Activated T-cell treated with anti-CD3 and anti-CD28 coated beads for 1 hour (primary cell): ENCODE measurements around the gene FAM107B.

Experiments
- DNase-seq: peaks from one replicate; pipeline ENCODE4 v3.0.0-alpha.2; 2020; ENCODE audit warnings: low read depth

The FAM107B gene

DNA sequence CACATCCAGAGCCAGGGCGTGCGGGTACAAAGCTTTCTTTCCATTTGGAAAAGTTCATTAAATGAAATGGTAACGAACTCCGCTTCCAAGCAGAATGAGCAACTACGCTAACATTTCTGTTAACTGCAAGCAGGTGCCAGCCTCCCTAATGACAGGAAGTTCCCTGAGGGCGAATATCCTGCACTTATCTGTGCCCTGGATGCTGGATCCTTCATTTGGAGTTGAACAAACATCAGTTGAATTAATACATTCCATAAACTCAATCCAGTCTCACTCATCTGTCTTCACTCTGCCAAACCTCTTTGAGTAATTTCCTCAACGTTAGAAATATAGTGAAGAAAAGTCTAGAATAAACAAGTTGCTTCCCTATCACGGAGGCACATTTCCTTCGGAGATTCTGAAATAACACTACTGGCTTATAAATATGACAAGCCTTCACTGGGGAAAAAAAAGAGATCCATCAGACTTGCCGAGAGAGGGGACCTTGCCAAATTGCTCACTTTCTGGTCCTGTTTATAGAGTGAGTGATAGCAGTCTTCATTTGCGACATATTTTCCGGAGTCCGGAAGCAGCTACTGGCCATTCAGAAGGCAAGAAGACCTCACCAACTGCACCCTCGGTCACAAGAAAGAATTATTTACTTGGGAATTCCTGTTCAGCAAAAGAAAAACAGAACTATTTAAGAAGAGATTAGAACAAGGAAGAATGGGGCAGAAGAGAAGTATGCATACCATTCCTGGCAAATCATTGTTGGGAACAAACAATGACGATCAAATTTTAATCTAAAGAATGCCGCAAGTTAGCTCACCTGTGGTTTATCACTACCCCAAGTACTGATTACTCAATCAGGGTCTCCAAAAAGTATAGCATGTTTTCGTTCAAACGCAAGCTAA, 196.4 kb downstream of the FAM107B start:
- DNase-seq: no peak

DNA sequence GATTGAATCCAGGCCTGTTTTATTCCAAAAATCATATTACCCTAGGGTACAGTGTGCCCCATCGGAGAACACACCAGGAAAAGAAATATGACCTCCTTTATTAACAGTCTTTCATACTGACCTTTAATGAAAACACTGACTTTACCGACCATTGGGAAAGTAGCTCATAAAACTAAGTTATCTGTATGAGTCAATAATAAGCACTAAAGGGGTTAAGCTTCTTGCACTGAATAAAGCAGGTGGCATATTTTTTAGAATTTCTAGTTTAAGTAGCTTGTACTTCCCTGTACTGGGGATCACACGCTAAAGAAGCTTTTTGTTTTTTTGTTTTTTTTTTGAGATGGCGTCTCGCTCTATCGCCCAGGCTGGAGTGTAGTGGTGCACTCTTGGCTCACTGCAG, 199.8 kb downstream of the FAM107B start:
- DNase-seq: no peak

DNA sequence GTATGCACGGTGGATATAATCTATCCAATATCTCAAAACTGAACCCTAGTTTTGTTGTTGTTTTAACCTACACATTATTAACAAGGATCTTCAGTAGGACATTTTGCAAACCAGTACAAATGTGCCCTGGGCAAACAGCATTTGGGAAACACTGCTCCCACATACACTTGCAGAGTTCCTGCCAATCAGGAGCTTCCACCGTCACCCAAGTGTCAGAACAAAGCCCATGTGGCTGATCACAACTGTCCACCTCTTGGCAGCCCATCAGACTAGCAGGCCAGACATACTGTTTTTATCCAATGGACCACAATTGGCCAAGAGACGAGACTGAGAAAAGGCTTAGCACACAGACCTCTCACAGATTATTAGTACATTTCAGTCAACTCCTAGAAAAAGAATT, 200.4 kb downstream of the FAM107B start:
- DNase-seq: no peak

DNA sequence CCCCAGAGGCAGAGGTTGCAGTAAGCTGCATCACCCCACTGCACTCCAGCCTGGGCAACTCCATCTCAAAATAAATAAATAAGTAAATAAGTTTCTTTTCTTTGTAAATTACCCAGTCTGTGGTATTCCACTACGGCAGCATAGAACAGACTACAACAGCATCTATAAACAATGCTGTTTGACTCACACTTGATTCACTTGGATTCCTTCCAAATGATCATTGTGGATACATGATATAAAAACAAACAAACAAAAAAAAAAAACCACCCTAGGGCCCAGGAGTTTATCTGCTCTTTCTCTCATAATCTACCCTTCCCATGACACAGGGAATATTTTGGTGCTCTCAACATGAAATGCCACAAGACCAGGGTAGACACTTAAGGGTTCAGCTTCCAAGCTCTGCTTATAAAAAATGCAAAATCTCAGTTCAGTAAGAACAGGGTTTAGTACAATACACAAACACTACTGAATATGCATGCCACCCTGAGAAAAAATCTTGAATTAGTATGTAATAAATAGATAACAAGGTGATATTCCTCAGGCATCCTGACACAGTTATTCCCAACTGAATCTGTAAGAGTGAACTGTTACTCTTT, 200.9 kb downstream of the FAM107B start:
- DNase-seq: no peak

DNA sequence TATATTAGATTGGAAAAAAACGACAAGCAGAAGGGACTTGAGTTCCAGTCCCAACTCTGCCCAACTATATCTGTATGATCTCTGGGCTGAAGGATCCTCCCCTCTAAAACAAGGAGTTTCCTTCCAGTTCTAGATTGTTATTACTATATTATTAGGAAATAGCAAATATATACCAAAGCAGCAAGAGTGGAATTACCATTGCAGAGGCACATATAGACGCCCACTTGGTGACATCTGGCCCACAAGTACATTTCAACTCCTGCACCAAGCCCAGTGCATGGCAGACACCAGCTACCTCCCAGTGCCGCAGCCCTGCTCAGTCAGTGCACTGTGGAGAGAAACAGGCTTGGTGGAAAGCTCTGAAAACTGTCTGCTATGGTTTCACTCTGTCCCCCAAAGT, 201.9 kb downstream of the FAM107B start:
- DNase-seq: no peak

DNA sequence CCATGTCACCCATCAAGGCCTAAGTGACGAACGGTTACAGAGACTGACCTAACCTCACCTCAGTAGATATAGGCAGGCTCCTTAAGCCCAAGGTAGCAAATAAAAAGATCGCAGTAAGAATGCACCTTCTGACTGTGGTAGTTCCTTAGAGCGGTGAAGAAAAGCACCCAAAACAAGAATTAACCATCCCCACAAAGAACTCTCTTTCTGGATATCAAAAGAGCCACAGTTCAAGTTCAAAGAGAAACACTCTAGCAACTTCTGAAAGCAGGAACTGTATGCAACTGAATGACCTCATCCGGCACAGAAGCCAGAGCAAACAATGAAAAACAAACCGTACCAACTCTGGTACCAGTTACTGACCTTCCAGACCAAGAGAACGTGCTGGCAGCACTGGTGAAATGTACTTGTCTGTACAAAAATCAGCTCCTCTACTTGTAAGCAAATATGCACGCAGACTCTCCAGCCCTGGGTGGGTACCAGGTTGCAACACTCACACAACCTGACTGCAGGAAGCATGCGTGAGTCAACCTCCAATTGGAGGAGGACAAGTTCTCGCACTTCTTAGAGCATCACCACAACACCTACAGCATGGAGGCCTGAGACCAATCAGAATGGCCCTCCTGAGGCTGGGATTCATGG, 202.7 kb downstream of the FAM107B start:
- DNase-seq: peak; percentile 38

DNA sequence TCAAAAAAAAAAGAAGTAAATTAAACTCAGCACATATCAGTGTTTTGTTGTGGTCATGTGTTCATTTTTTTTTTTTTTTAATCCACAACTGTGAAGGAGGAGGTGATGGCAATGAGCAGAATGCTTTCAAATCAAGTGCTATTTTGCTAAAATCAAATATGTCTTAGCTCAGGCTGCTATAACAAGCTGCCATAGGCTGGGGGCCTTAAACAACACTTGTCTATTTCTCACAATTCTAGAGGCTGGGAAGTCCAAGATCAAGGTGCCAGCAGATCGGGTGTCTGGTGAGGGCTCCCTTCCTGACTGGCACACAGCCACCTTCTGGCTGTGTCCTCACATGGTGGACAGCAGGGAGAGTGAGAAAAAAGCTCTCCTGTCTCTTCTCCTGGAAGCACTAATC, 203.9 kb downstream of the FAM107B start:
- DNase-seq: no peak

DNA sequence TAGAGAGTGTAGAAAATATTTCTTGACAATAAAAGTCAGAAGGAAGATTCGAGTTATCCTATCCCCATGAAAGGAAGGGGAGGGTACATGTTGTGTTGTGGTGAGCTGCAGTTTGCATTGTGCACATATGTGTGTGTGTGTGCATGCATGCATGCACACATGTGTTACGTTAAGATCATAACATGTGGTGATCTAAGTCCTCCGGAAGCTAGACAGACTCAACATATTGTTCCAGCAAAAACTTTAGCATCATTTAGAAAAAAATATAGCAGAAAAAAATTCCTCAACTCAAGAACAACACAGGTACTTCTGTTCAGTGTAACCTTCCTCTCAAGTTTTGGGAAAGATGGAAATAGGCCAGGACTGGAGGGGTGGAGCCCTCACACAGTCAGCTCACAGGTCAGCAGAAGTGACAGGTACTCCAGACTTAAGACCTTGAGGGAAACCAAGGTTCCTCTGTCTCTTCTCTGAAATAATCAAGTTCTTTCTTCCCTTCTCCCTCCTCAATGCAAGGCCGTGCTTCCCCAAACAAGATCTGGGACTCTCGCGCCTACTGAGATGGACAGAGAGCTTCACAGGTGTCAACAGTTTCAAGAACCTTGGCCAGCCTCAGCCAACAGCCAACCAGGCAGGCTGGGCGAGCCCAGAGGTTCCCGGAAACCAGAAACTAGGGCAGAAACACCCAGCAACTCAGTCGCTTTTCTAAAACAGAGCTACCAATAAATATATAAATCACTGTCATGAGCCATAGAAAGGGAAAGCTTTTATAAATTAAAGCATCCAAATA, 205.2 kb downstream of the FAM107B start:
- DNase-seq: no peak

DNA sequence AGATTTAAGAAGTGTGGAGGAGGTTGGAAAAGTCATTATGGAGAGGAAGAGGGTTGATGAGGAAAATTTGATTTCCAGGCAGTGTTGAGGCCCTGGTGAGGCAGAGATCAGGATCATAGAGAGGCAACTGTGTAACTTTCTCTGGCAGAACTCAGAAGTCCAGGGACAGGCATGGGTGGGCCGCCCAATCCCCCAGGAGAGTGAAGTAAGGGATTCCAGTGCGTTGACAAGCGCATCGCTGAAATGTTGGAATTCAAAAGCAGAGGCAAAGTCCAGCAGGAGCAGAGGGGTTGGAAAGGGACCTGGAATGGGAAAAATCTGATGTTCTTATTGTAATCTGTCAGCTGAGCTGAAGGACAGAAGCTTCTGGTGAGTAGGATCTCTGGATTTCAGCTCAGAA, 207.3 kb downstream of the FAM107B start:
- no peak for DNase-seq

DNA sequence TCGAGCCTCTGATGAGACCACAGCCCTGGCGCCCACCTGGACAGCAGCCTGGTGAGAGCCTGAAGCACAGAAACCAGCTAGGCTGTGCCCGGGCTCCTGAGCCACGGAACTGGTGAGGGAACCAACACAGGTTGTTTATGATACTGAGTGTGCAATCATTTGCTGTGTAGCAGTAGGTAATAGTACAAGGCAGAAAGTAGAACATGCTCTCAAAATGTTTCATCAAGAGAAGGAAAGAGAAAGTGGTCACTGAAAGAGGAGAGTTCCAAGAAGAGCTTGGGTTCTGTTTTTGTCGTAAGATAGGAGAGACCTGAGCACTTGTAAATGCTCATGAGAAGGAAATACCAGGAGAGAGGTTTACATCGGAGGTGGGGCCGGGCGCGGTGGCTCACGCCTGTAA, 208.2 kb downstream of the FAM107B start:
- DNase-seq: no peak

DNA sequence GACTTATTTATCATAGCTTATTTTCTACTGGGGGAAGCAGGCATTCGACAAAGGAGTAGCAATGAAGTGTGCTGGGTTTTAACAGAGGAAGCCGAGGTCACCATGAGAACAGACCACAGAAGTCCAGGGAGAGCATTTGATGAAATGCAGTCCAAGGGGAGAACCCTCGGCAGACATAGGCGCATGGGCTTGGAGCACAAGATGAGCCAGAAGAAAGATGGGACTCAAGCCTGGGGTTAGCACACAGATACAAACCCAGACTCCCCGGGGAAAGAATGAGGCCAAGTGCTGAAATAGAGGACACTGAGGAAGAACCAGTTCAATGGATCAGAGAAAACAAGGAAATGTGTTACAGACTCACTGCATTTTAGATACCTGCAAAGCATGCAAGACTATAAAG, 209.5 kb downstream of the FAM107B start:
- DNase-seq: no peak

DNA sequence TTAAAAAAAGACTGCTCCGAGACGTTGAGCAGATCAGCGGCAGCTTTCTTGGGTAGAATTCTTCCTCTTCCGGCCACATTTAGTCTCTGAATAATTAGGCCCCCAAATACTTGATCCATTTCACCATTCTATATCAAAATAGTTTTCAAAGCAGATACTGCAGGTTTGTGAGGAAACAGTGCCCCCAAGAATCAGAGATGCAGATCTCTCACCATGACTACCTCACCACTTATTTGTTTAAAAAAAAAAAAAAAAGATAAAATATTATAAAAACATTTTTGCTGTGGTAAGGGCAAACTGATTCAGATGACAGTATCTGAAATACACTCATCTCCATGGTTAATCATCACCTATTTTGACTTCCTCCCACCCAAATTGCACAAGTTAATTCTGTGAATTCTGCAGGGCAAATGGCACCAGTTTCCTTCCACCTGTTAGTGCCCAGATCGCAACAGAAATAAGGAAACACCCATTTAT, 210.4 kb downstream of the FAM107B start:
- no peak for DNase-seq

DNA sequence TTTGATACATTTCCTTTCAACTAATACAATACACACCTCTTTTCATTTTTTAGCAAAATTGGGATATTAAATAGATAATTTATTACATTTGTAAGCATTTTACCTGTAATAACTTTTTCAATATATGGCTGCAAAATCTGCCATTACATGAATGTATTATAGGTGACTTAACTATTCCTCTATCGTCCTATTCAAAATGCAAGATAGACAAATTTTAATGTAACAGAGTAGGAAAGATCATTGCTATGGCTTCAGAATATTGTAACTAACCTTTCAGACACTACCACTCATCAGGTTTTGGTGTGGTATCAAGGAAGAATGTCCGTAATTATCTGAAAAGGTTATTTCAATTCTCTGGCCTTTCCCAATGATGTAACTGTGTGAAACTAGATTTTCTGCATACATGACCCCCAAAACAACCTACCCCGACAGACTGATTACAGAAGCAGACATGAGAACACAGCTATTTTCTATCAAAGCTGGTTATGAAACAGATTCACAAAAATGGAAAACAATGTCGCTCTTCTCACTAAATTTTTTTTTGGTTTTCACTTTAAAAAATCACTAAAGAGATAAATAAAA, 211.2 kb downstream of the FAM107B start:
- no peak for DNase-seq

DNA sequence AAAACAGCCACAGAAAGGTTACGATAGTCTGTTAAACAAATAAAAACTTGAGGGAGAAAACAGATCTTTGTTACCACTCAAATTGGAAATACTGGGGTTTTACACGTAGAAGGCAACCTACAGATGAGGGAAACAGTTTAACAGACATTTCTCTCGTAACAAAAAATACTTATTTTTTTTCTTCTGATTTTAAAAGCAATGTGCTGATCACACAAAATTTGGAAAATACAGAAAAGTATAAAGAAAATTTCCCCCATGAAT, 211.7 kb downstream of the FAM107B start:
- DNase-seq: no peak

DNA sequence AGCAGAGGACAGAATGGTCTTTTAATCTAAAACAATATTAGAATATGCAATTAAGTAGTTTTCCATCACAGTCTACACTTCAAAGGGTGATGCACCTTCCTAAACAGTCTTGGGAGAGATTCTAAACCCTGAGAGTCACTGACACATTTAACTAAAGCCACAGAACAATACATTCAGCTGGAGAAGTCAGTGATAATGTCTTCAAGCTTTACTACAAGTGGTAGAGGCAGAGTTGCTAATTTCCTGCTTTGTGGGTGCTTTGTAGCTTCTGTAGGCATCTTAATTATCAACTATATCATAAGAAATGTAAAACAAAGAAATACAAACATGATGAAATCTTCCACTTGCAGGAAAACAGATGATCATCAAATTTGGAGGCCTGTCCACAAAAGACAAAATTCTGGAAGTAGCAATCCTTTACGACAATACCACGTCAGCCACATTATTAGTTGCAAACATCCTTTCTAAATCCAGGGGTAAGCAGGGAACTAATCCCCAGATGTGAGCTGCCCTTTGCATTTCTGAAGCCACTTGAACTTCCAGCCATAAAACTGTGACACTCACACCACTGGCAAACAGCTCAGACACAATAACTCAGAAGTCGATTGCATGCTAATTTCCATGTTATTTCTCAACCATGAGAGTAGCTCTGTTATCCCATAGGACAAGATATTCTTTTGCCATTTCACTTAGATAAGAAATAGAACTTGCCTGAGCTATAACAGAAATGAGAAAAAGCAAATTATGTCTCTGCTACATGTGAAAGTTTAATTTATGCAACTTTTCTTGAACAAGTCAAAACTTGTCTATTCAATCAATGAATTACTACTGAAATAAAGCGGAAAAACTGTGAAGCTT, 212.2 kb downstream of the FAM107B start:
- no peak for DNase-seq

DNA sequence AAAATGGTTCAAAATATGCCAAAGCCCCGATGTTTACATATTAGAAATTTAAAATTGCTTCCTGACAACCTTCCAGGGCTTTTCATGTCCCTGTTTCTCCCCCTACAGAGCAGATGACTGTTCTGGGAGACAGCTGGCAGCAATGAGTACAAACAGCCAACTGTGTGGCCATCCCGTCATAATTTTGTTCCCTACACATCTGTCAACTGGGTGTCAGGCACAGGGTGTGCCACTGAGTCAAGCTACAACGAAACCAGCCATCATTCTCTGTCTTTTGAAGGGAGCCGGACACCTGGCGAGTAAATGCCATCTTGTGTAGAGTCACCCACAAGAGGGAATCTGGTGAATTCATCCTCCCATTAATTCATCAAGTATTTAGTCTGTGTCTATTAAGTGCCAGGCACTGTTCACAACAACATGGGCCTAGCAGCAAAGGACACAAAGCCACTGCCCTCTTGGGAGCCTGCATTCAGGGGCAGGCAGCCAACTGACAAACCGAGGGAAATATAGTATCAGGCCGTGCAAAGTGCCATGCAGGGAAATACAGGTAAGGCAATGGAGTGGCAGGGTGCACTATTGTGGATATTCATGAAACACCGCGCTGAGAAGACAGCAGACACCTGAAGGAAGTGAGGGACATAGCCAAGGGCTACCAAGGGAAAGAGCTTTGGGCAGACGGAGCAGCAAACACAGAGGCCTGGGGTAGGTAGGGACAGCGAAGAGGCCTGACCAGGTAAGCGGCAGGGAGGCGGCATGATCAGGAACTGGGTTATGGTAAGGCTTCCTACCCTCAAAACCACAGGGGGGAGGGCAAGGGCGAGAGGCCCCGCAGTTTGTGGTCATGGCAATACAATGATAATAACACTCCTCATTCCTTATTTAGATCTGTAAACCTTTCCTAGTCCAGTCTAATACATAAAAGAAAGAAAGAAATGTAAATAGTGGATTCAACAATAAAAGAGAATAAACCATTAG, 213.6 kb downstream of the FAM107B start:
- DNase-seq: no peak

DNA sequence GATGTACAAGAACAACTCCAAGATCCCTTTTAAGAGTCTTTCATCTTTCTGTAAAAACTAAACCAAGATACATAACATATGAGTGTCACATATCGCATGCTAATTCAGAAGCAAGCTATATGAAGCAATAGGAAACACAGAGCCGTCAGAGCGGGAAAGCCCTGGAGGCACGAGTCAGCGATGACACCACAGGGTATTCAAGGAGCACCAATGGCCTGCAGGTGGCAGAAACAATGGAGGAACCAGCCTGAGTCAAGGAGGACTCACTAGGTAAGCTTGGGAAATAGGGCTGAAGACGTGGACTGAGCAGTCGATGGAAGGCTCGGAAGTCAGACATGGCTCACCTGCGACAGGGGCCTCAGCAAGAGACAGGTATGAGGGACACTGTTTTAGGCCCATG, 214.4 kb downstream of the FAM107B start:
- peak; percentile 46 for DNase-seq

DNA sequence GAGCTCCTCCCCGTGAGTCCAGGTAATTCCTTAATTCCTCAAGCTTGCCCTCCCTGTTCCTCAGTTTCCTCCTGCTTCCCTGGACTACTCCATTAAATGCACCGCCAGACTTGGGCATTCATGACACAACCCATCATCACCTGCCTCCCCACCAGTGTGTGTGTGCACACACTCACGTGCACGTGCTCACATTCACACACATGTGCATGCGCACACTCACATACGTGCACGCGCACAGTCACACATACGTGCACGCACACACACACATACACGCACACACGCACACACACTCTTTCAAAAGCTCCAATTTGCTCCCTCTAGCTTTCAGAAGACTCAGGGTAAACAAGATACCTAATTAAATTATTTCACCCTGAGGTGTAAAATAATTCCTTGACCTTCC, 216.7 kb downstream of the FAM107B start:
- DNase-seq: no peak

DNA sequence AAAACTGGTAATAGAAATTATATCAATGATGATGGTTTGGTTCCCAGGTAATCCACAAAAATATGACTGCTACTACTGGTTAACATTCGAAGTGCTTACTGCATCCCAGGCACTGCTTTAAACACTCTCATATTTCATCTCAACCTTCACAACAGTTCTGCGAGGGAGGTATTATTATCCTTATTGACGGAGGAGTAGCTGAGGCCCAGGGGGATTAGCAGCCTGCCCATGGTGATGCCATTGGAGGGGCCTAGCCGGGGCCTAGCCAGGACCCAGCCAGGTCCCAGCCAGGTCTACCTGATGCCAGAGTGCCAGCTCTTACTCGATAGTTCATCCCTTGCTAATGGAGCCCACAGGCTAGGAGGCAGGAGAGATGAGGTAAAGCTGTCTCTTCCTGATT, 217.1 kb downstream of the FAM107B start:
- DNase-seq: no peak
